ENCODE measurements around the gene RASGRP4. TPM values are rescaled to one million over a fixed set of nuclear protein-coding genes. Genes with fewer than 3 reads are reported as not detected.

The RASGRP4 gene
- total and polyA plus RNA-seq, 2 experiments from 2014 or later: not detected

GRCh38 chr19:38385057-38385803 lies 40.8 kb downstream of the RASGRP4 start:
- Histone ChIP-seq H3K27ac (no peak overlapping the region), H3K4me3 (no peak overlapping the region), H3K9me2 (ENCODE audit: insufficient read depth) (no peaks in the 10 kb centered on the region), H3K4me1 (ENCODE audit: insufficient read depth) (no peaks in the 10 kb centered on the region), H3K9ac (no peak overlapping the region), H3K27me3 (replicated peaks; ENCODE audit: insufficient read depth) (no peaks in the 10 kb centered on the region), H4K20me1 (ENCODE audit: insufficient read depth) (no peaks in the 10 kb centered on the region), H3K4me2 (ENCODE audit: unreplicated experiment) (no peak overlapping the region), H3F3A (ENCODE audit: insufficient read depth) (no peaks in the 10 kb centered on the region), H3K79me2 (ENCODE audit: insufficient read depth) (peaks cover 4% of the 10 kb centered on the region), H3K36me3 (ENCODE audit: low read depth) (peaks cover 24% of the 10 kb centered on the region; the same call in 1 of the 2 replicates), H2AFZ (no peak overlapping the region), H3K9me3 (ENCODE audit: low read depth) (no peaks in the 10 kb centered on the region)
- in situ Hi-C loops (cut with MboI): no loop called here
- WGBS, 2 experiments (ENCODE audit: low coverage in 1 of 2, low lambda C conversion rate in 2 of 2, missing lambda C conversion rate in 2 of 2): 83 to 90% methylated on average over 26 to 40 of the region's 40 CpGs
- no peak for DNase-seq
- no peak for TF ChIP-seq EZH2 (IDR thresholded peaks at IDR 0.05; ENCODE audit: insufficient read depth, poor library complexity, severe bottlenecking)
- TF ChIP-seq EZH2phosphoT487 (IDR thresholded peaks at IDR 0.05; ENCODE audit: insufficient read depth, low read depth): no peak

GRCh38 chr19:38384209-38385027 lies 41.6 kb downstream of the RASGRP4 start:
- no peak for TF ChIP-seq EZH2phosphoT487 (IDR thresholded peaks at IDR 0.05; ENCODE audit: insufficient read depth, low read depth)
- no peak for TF ChIP-seq EZH2 (IDR thresholded peaks at IDR 0.05; ENCODE audit: insufficient read depth, poor library complexity, severe bottlenecking)
- no peak overlapping the region for H3K4me2 ChIP-seq (ENCODE audit: unreplicated experiment)
- peaks cover 32% of the 10 kb centered on the region; the same call in 1 of the 2 replicates for H3K36me3 ChIP-seq (ENCODE audit: low read depth)
- in situ Hi-C loops (cut with MboI): no loop called here
- 70 to 80% methylated on average over 10 of the region's 10 CpGs for WGBS, 2 experiments (ENCODE audit: low coverage in 1 of 2, low lambda C conversion rate in 2 of 2, missing lambda C conversion rate in 2 of 2)
- H3K27me3 ChIP-seq (replicated peaks; ENCODE audit: insufficient read depth): no peaks in the 10 kb centered on the region
- H3K9me3 ChIP-seq (ENCODE audit: low read depth): no peaks in the 10 kb centered on the region
- H4K20me1 ChIP-seq (ENCODE audit: insufficient read depth): no peaks in the 10 kb centered on the region
- no peak overlapping the region for H3K27ac ChIP-seq
- DNase-seq: peak; percentile 49
- no peak overlapping the region for H3K4me3 ChIP-seq
- no peak overlapping the region for H2AFZ ChIP-seq
- no peak overlapping the region for H3K9ac ChIP-seq
- no peaks in the 10 kb centered on the region for H3F3A ChIP-seq (ENCODE audit: insufficient read depth)
- H3K9me2 ChIP-seq (ENCODE audit: insufficient read depth): no peaks in the 10 kb centered on the region
- H3K79me2 ChIP-seq (ENCODE audit: insufficient read depth): peaks cover 12% of the 10 kb centered on the region
- no peaks in the 10 kb centered on the region for H3K4me1 ChIP-seq (ENCODE audit: insufficient read depth)

GRCh38 chr19:38383743-38384142 lies 42.3 kb downstream of the RASGRP4 start:
- H4K20me1 ChIP-seq (ENCODE audit: insufficient read depth): no peaks in the 10 kb centered on the region
- no peak for TF ChIP-seq EZH2 (IDR thresholded peaks at IDR 0.05; ENCODE audit: insufficient read depth, poor library complexity, severe bottlenecking)
- no peak for TF ChIP-seq EZH2phosphoT487 (IDR thresholded peaks at IDR 0.05; ENCODE audit: insufficient read depth, low read depth)
- H3K9me3 ChIP-seq (ENCODE audit: low read depth): no peaks in the 10 kb centered on the region
- H3K79me2 ChIP-seq (ENCODE audit: insufficient read depth): peaks cover 19% of the 10 kb centered on the region
- H3K9me2 ChIP-seq (ENCODE audit: insufficient read depth): no peaks in the 10 kb centered on the region
- 96 to 100% methylated on average over 2 of the region's 2 CpGs for WGBS, 2 experiments (ENCODE audit: low coverage in 1 of 2, low lambda C conversion rate in 2 of 2, missing lambda C conversion rate in 2 of 2)
- no peak overlapping the region for H3K4me2 ChIP-seq (ENCODE audit: unreplicated experiment)
- in situ Hi-C loops (cut with MboI): no loop called here
- no peak for DNase-seq
- no peak overlapping the region for H3K27ac ChIP-seq
- peaks cover 36% of the 10 kb centered on the region; the same call in 1 of the 2 replicates for H3K36me3 ChIP-seq (ENCODE audit: low read depth)
- no peak overlapping the region for H2AFZ ChIP-seq
- no peaks in the 10 kb centered on the region for H3K27me3 ChIP-seq (replicated peaks; ENCODE audit: insufficient read depth)
- H3K4me3 ChIP-seq: no peak overlapping the region
- 0 out of 2 replicates have a peak, but pooled peaks cover 3% of the 10 kb centered on the region for H3K4me1 ChIP-seq (ENCODE audit: insufficient read depth)
- H3K9ac ChIP-seq: no peak overlapping the region
- no peaks in the 10 kb centered on the region for H3F3A ChIP-seq (ENCODE audit: insufficient read depth)

GRCh38 chr19:38383184-38383583 lies 42.8 kb downstream of the RASGRP4 start:
- Histone ChIP-seq H3K9ac (no peak overlapping the region), H3K27ac (no peak overlapping the region), H3K27me3 (replicated peaks; ENCODE audit: insufficient read depth) (no peaks in the 10 kb centered on the region), H3K79me2 (ENCODE audit: insufficient read depth) (peaks cover 25% of the 10 kb centered on the region), H3K4me1 (ENCODE audit: insufficient read depth) (0 out of 2 replicates have a peak, but pooled peaks cover 5% of the 10 kb centered on the region), H3K4me3 (no peak overlapping the region), H3K36me3 (ENCODE audit: low read depth) (peaks cover 36% of the 10 kb centered on the region; the same call in 1 of the 2 replicates), H3F3A (ENCODE audit: insufficient read depth) (no peaks in the 10 kb centered on the region), H3K4me2 (ENCODE audit: unreplicated experiment) (no peak overlapping the region), H3K9me3 (ENCODE audit: low read depth) (no peaks in the 10 kb centered on the region), H4K20me1 (ENCODE audit: insufficient read depth) (no peaks in the 10 kb centered on the region), H3K9me2 (ENCODE audit: insufficient read depth) (no peaks in the 10 kb centered on the region), H2AFZ (no peak overlapping the region)
- in situ Hi-C loops (cut with MboI): no loop called here
- DNase-seq: no peak
- WGBS, 2 experiments (ENCODE audit: low coverage in 1 of 2, low lambda C conversion rate in 2 of 2, missing lambda C conversion rate in 2 of 2): 88 to 95% methylated on average over 9 to 10 of the region's 10 CpGs
- no peak for TF ChIP-seq EZH2phosphoT487 (IDR thresholded peaks at IDR 0.05; ENCODE audit: insufficient read depth, low read depth)

Measured in GM23248 (cell line).